Measurements from ENCODE around the gene ST3GAL3. TPM values are rescaled to one million over a fixed set of nuclear protein-coding genes. Genes with fewer than 3 reads are reported as not detected.

Gene ST3GAL3
- total and polyA plus RNA-seq, 10 of the 15 experiments (the other 5 are each of a cell fraction or from before 2014, with no cell fraction given) = 1.2 to 19.3 (median 11.0) TPM

GRCh38 chr1:43783096-43783670 is 75.8 kb downstream of the ST3GAL3 start:
- Histone ChIP-seq H3K4me1 (ENCODE audit: control insufficient read depth, insufficient read depth, low read length) (peaks cover 19% of the 10 kb centered on the region), H2AFZ (ENCODE audit: control insufficient read depth, low read depth, low read length) (peak overlapping the region; percentile 47), H4K20me1 (ENCODE audit: control insufficient read depth, insufficient read depth) (no peaks in the 10 kb centered on the region), H3K9me3 (replicated peaks; ENCODE audit: control insufficient read depth, insufficient read depth, low read length) (peaks cover 9% of the 10 kb centered on the region; the same call in 2 of the 3 replicates), H3K27me3 (replicated peaks in 1 of 2; ENCODE audit: control insufficient read depth in 2 of 2, insufficient read depth in 2 of 2, low read length in 1 of 2) (no peaks in the 10 kb centered on the region), H3K79me2 (ENCODE audit: control insufficient read depth, insufficient read depth, low read length) (no peaks in the 10 kb centered on the region; the same call in 1 of the 2 replicates), H3K4me3 (no peak overlapping the region), H3K9ac (ENCODE audit: control insufficient read depth, insufficient read depth, low read length) (peak overlapping the region; percentile 32; the same call in 1 of the 2 replicates), H3K27ac (ENCODE audit: control insufficient read depth, insufficient read depth) (peak overlapping the region; percentile 88), H3K4me2 (ENCODE audit: control insufficient read depth, insufficient read depth) (peak overlapping the region; percentile 77), H3K36me3 (ENCODE audit: control insufficient read depth in 2 of 2, insufficient read depth in 2 of 2, low read length in 1 of 2) (peaks cover 0 to 3% of the 10 kb centered on the region in 2 experiments; a peak in 1 of 4 replicates)
- no TSS peak for BruUV-seq (replicated peaks)
- ChIA-PET POLR2A (interaction anchor here (0.8 to 2.6 kb wide), 3 partner anchors 10 to 163 kb away, joined by 3 to 14 read pairs (median 13); no protein-coding TSS in a partner anchor), CTCF (interaction anchor here (0.7 to 2.8 kb wide), 8 partner anchors 8 to 152 kb away, joined by 3 to 22 read pairs (median 3); no protein-coding TSS in a partner anchor), RAD21 (ENCODE audit: unreplicated experiment) (interaction anchor here (1.0 to 3.5 kb wide), 5 partner anchors 14 to 152 kb away, joined by 6 to 23 read pairs (median 13); no protein-coding TSS in a partner anchor), SMC1A (ENCODE audit: uncharacterized antibody, unreplicated experiment) (interaction anchor here (0.8 to 5.8 kb wide), 11 partner anchors 9 to 151 kb away, joined by 3 to 51 read pairs (median 9); partner anchors contain the start of gene ARTN)
- peak; percentile 72 for ATAC-seq
- 72% methylated on average over 4 of the region's 4 CpGs for WGBS (ENCODE audit: insufficient coverage, insufficient replicate concordance, low lambda C conversion rate, missing lambda C conversion rate)
- in situ Hi-C loops (cut with MboI) = no loop called here
- no peak for FAIRE-seq
- intact Hi-C loops (cut with micrococcal nuclease; ENCODE audit: unreplicated experiment) = no loop called here
- DNase-seq (ENCODE audit: low read depth, low spot score) = no peak
- TF ChIP-seq ATF7 (IDR thresholded peaks at IDR 0.05; ENCODE audit: low read depth) (no peak), SIN3A (IDR thresholded peaks at IDR 0.05; ENCODE audit: low read depth, low read length) (no peak), KAT2A (conservative IDR thresholded peaks at IDR 0.05; ENCODE audit: control insufficient read depth, low read depth, low read length) (no peak), TCF7 (IDR thresholded peaks at IDR 0.05; ENCODE audit: borderline replicate concordance) (no peak), CBX5 (IDR thresholded peaks at IDR 0.05; ENCODE audit: low read depth) (no peak), PAX8 (IDR thresholded peaks at IDR 0.05) (no peak), EP300 (IDR thresholded peaks at IDR 0.05; ENCODE audit: borderline replicate concordance in 1 of 2, control insufficient read depth in 1 of 2, low read depth in 2 of 2, low read length in 2 of 2) (no peak), SRF (IDR thresholded peaks at IDR 0.05; ENCODE audit: low read depth in 2 of 2, low read length in 2 of 2) (no peak), NBN (IDR thresholded peaks at IDR 0.05) (no peak), YBX1 (IDR thresholded peaks at IDR 0.05) (no peak), HDAC2 (IDR thresholded peaks at IDR 0.05) (no peak), ATF2 (IDR thresholded peaks at IDR 0.05; ENCODE audit: low read length) (no peak), PKNOX1 (IDR thresholded peaks at IDR 0.05) (no peak)
- TF ChIP-seq, protein P1, sequence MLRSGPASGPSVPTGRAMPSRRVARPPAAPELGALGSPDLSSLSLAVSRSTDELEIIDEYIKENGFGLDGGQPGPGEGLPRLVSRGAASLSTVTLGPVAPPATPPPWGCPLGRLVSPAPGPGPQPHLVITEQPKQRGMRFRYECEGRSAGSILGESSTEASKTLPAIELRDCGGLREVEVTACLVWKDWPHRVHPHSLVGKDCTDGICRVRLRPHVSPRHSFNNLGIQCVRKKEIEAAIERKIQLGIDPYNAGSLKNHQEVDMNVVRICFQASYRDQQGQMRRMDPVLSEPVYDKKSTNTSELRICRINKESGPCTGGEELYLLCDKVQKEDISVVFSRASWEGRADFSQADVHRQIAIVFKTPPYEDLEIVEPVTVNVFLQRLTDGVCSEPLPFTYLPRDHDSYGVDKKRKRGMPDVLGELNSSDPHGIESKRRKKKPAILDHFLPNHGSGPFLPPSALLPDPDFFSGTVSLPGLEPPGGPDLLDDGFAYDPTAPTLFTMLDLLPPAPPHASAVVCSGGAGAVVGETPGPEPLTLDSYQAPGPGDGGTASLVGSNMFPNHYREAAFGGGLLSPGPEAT (IDR thresholded peaks at IDR 0.05; ENCODE audit: low read depth) = no peak
- TF ChIP-seq, protein P2, sequence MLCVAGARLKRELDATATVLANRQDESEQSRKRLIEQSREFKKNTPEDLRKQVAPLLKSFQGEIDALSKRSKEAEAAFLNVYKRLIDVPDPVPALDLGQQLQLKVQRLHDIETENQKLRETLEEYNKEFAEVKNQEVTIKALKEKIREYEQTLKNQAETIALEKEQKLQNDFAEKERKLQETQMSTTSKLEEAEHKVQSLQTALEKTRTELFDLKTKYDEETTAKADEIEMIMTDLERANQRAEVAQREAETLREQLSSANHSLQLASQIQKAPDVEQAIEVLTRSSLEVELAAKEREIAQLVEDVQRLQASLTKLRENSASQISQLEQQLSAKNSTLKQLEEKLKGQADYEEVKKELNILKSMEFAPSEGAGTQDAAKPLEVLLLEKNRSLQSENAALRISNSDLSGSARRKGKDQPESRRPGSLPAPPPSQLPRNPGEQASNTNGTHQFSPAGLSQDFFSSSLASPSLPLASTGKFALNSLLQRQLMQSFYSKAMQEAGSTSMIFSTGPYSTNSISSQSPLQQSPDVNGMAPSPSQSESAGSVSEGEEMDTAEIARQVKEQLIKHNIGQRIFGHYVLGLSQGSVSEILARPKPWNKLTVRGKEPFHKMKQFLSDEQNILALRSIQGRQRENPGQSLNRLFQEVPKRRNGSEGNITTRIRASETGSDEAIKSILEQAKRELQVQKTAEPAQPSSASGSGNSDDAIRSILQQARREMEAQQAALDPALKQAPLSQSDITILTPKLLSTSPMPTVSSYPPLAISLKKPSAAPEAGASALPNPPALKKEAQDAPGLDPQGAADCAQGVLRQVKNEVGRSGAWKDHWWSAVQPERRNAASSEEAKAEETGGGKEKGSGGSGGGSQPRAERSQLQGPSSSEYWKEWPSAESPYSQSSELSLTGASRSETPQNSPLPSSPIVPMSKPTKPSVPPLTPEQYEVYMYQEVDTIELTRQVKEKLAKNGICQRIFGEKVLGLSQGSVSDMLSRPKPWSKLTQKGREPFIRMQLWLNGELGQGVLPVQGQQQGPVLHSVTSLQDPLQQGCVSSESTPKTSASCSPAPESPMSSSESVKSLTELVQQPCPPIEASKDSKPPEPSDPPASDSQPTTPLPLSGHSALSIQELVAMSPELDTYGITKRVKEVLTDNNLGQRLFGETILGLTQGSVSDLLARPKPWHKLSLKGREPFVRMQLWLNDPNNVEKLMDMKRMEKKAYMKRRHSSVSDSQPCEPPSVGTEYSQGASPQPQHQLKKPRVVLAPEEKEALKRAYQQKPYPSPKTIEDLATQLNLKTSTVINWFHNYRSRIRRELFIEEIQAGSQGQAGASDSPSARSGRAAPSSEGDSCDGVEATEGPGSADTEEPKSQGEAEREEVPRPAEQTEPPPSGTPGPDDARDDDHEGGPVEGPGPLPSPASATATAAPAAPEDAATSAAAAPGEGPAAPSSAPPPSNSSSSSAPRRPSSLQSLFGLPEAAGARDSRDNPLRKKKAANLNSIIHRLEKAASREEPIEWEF (IDR thresholded peaks at IDR 0.05; ENCODE audit: insufficient replicate concordance, low read depth, low read length) = no peak

All from GM12878 (cell line).